Stimulated activated CD8-positive, alpha-beta memory T cell treated with anti-CD3 and anti-CD28 coated beads, Interleukin-15, amount 100 ng/mL, for 1 hour (primary cell): ENCODE measurements around the gene S100A3.

Source experiments
- DNase-seq: peaks from one replicate; pipeline ENCODE4 v3.0.0-alpha.2; 2020; ENCODE audit warnings: low read depth

Gene S100A3

GRCh38 chr1:153547560-153548551, 1.2 kb downstream of the S100A3 start:
- no peak for DNase-seq

GRCh38 chr1:153546796-153547559, 2.1 kb downstream of the S100A3 start:
- no peak for DNase-seq

- no peak for DNase-seq
These were observed 2.7 kb downstream of the S100A3 start for GRCh38 chr1:153546371-153546770.

- DNase-seq = peak; percentile 80
These were observed 3.7 kb downstream of the S100A3 start, which contains the start of gene S100A4 for GRCh38 chr1:153545067-153546055. TSS of gene S100A4 (minus strand) at chr1:153545806. CDS start at chr1:153544794, 1,012 bp downstream.

- DNase-seq = no peak
These were observed 4.5 kb downstream of the S100A3 start for GRCh38 chr1:153544453-153545066.

- DNase-seq = no peak
These were observed 5.3 kb downstream of the S100A3 start for GRCh38 chr1:153543736-153544135.

GRCh38 chr1:153542956-153543711, 5.9 kb downstream of the S100A3 start:
- no peak for DNase-seq

GRCh38 chr1:153541641-153542590, 7.1 kb downstream of the S100A3 start:
- DNase-seq = no peak

- no peak for DNase-seq
These were observed 8.4 kb downstream of the S100A3 start, which contains the start of gene S100A5 for GRCh38 chr1:153540394-153541361. TSS of gene S100A5 (minus strand) at chr1:153540934. CDS start at chr1:153540191, 743 bp downstream.

- DNase-seq = no peak
These were observed 9.5 kb downstream of the S100A3 start for GRCh38 chr1:153539395-153540093.

- DNase-seq = no peak
These were observed 10.7 kb downstream of the S100A3 start for GRCh38 chr1:153538315-153538821.

- no peak for DNase-seq
These were observed 11.7 kb downstream of the S100A3 start for GRCh38 chr1:153537376-153537730.

GRCh38 chr1:153536671-153537375, 12.2 kb downstream of the S100A3 start:
- DNase-seq = no peak

GRCh38 chr1:153536012-153536670, 12.9 kb downstream of the S100A3 start:
- peak; percentile 66 for DNase-seq

- DNase-seq = no peak
These were observed 13.6 kb downstream of the S100A3 start, which contains the start of gene S100A6 for GRCh38 chr1:153535242-153536011. TSS of gene S100A6 (minus strand) at chr1:153535991. CDS start at chr1:153535339, 652 bp downstream.
